Breast epithelium (tissue), 3 donors: ENCODE data around the gene ADARB1.

ENCODE experiments used
- CTCF ChIP-seq, 3 donors: fragments of 450-650 bp; IDR thresholded peaks; one replicate each; pipeline ENCODE4 v1.5.1; 2016 to 2017; ENCODE audit warnings: antibody characterized with exemption in 3 of 3, mild to moderate bottlenecking in 3 of 3, moderate library complexity in 3 of 3
- POLR2A ChIP-seq: fragments of 450-650 bp; IDR thresholded peaks from one replicate; pipeline ENCODE4 v1.6.1; 2016; ENCODE audit warnings: antibody characterized with exemption, mild to moderate bottlenecking, moderate library complexity
- POLR2AphosphoS5 ChIP-seq, 3 donors: sonication (generic); formaldehyde crosslinking; IDR thresholded peaks; one replicate each; pipeline ENCODE4 v1.6.1; 2017; ENCODE audit warnings: antibody characterized with exemption in 3 of 3

- TF ChIP-seq POLR2AphosphoS5 (IDR thresholded peaks at IDR 0.05), result no peak
- TF ChIP-seq CTCF (IDR thresholded peaks at IDR 0.05), result no peak
- no peak for TF ChIP-seq POLR2A
Measured at GRCh38 chr21:45264912-45265515, 190.6 kb downstream of the ADARB1 start.
